CD4-positive, alpha-beta T cell treated with Interleukin-12 subunit alpha and Interleukin-12 subunit beta, for 1 hour (primary cell): Measurements from ENCODE around the gene RALGAPB.

Source experiments
- DNase-seq: peaks from one replicate; pipeline ENCODE4 v3.0.0-alpha.2; 2020

The RALGAPB gene

GRCh38 chr20:38617830-38618196 is 145.2 kb downstream of the RALGAPB start:
- DNase-seq, result no peak

GRCh38 chr20:38620441-38620840 is 147.8 kb downstream of the RALGAPB start:
- no peak for DNase-seq

- DNase-seq, result no peak
These were observed 150.4 kb downstream of the RALGAPB start for GRCh38 chr20:38623061-38623460.

GRCh38 chr20:38624084-38624483 is 151.4 kb downstream of the RALGAPB start:
- no peak for DNase-seq

- DNase-seq, result no peak
These were observed 153.3 kb downstream of the RALGAPB start for GRCh38 chr20:38625896-38626295.

- DNase-seq, result no peak
These were observed 154.4 kb downstream of the RALGAPB start for GRCh38 chr20:38626921-38627659.
